ENCODE measurements around the gene NEB.

- TF ChIP-seq CTCF (conservative IDR thresholded peaks at IDR 0.05; ENCODE audit: low read length) (no peak), EZH2phosphoT487 (IDR thresholded peaks at IDR 0.05; ENCODE audit: borderline replicate concordance) (no peak)
Observed at GRCh38 chr2:151465771-151466170, 268.5 kb downstream of the NEB start.

Measured in Loucy (cell line).